ENCODE data around the gene FGR. TPM values are rescaled to one million over a fixed set of nuclear protein-coding genes. Genes with fewer than 3 reads are reported as not detected.

The FGR gene
- total and polyA plus RNA-seq, 2 of the 13 experiments (the other 11 are each of a cell fraction or from before 2014, with no cell fraction given) = not detected

GRCh38 chr1:27645071-27645415, 10.1 kb upstream of the FGR start:
- DNase-seq (ENCODE audit: low spot score) (no peak), ATAC-seq (no peak), FAIRE-seq (no peak)
- no CpG with 5 or more reads among the region's 4 CpGs for WGBS (ENCODE audit: low lambda C conversion rate)
- H3K4me3 ChIP-seq (replicated peaks in 1 of 3; ENCODE audit: insufficient read depth in 1 of 3, low read depth in 2 of 3, low read length in 3 of 3) = no peak overlapping the region
- H3K27ac ChIP-seq (ENCODE audit: extremely low read length, insufficient read depth, low read length) = no peak overlapping the region
- POLR2A ChIA-PET = no interaction called here
- no peak overlapping the region for H3K4me2 ChIP-seq (ENCODE audit: low read depth, low read length)
- no peaks in the 10 kb centered on the region for H3K9me3 ChIP-seq (ENCODE audit: low read length)
- H4K20me1 ChIP-seq (ENCODE audit: insufficient read depth, low read length) = no peaks in the 10 kb centered on the region
- peaks cover 1 to 15% of the 10 kb centered on the region in 2 experiments; a peak in 1 of 5 replicates for H3K27me3 ChIP-seq (ENCODE audit: control insufficient read depth in 1 of 2, insufficient read depth in 2 of 2, low read length in 2 of 2)
- in situ Hi-C loops (cut with HindIII; ENCODE audit: extremely low pct_ligation_motif_present, low pct_unique_long_range_greater_than_20kb) (no loop called here), intact Hi-C loops (cut with micrococcal nuclease; ENCODE audit: unreplicated experiment) (no loop called here)
- CTCF ChIA-PET (ENCODE audit: low intra/inter-chr PET ratio, low total read pairs) = interaction anchor here (1.1 kb wide), 1 partner anchor 36 kb away, joined by 3 read pairs; no protein-coding TSS in a partner anchor
- H3K79me2 ChIP-seq (ENCODE audit: insufficient read depth, low read length) = no peaks in the 10 kb centered on the region
- no peak overlapping the region for H2AFZ ChIP-seq (ENCODE audit: low read length)
- peaks cover 8% of the 10 kb centered on the region for H3K4me1 ChIP-seq (ENCODE audit: insufficient read depth, low read length)
- H3K36me3 ChIP-seq (replicated peaks in 1 of 2; ENCODE audit: control insufficient read depth in 1 of 2, insufficient read depth in 2 of 2, low read length in 2 of 2) = no peaks in the 10 kb centered on the region
- no TSS peak for BruUV-seq (replicated peaks)
- H3K9ac ChIP-seq (ENCODE audit: insufficient read depth, low read depth, low read length) = no peak overlapping the region
- no peak for TF ChIP-seq AKNA (CRISPR knock-in tag; IDR thresholded peaks at IDR 0.05; ENCODE audit: borderline replicate concordance)
- TF ChIP-seq ZNF619 (CRISPR knock-in tag; IDR thresholded peaks at IDR 0.05) = no peak
- TF ChIP-seq, protein P1, sequence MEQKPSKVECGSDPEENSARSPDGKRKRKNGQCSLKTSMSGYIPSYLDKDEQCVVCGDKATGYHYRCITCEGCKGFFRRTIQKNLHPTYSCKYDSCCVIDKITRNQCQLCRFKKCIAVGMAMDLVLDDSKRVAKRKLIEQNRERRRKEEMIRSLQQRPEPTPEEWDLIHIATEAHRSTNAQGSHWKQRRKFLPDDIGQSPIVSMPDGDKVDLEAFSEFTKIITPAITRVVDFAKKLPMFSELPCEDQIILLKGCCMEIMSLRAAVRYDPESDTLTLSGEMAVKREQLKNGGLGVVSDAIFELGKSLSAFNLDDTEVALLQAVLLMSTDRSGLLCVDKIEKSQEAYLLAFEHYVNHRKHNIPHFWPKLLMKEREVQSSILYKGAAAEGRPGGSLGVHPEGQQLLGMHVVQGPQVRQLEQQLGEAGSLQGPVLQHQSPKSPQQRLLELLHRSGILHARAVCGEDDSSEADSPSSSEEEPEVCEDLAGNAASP (CRISPR knock-in tag; IDR thresholded peaks at IDR 0.05; ENCODE audit: borderline replicate concordance) = no peak
- TF ChIP-seq ZNF343 (CRISPR knock-in tag; IDR thresholded peaks at IDR 0.05) = no peak
- no peak for TF ChIP-seq ZNF136 (CRISPR knock-in tag; IDR thresholded peaks at IDR 0.05; ENCODE audit: low read depth)
- TF ChIP-seq NFE2 (CRISPR knock-in tag; IDR thresholded peaks at IDR 0.05) = no peak
- TF ChIP-seq EED (CRISPR knock-in tag; IDR thresholded peaks at IDR 0.05) = no peak
- no peak for TF ChIP-seq BHLHE40 (IDR thresholded peaks at IDR 0.05; ENCODE audit: low read length)
- TF ChIP-seq EEA1 (CRISPR knock-in tag; IDR thresholded peaks at IDR 0.05; ENCODE audit: borderline replicate concordance) = no peak
